B cell (primary cell): ENCODE data around the gene SMARCA4. TPM values are rescaled to one million over a fixed set of nuclear protein-coding genes. Genes with fewer than 3 reads are reported as not detected.

Source experiments
- ATAC-seq: fragments of 200-7000 bp; cut with Tn5 transposase; one replicate; pipeline ENCODE4 v1.10.0; 2021; ENCODE audit warnings: low read depth, mild to moderate bottlenecking, moderate number of reproducible peaks, moderate library complexity
- CTCF ChIA-PET: fragments of 350-600 bp; sonication (Branson Sonifier 250); formaldehyde crosslinking; loops from one replicate; lab custom pipeline; 2021; ENCODE audit warnings: antibody characterized with exemption, inconsistent platforms; lab: Charles Lee
- POLR2A ChIA-PET: fragments of 350-600 bp; sonication (Branson Sonifier 250); formaldehyde crosslinking; loops from one replicate; lab custom pipeline; 2021; ENCODE audit warnings: antibody characterized with exemption; lab: Charles Lee
- DNase-seq: peaks from one replicate; pipeline ENCODE4 v3.0.0; 2013
- H2AFZ ChIP-seq: 2 replicates; pipeline ENCODE4 v1.6.1; 2012; ENCODE audit warnings: mild to moderate bottlenecking, low read depth, low read length; ENCODE audit not compliant: insufficient read depth, poor library complexity, severe bottlenecking
- H3K27ac ChIP-seq, 2 donors: 1 replicate in 1 of 2; 2 replicates in 1 of 2; pipeline ENCODE4 v1.5.1; 2012 to 2013; ENCODE audit warnings: low read length in 2 of 2, mild to moderate bottlenecking in 2 of 2, moderate library complexity in 1 of 2
- H3K27me3 ChIP-seq, 4 experiments: fragments of 200-600 bp in 1 of 4; sonication (generic) in 1 of 4; replicated peaks in 1 of 4; 1 replicate in 2 of 4; 2 replicates in 2 of 4; pipeline versions ENCODE4 v1.6.1 to v1.7.0; 2013 to 2016; ENCODE audit warnings: low read length in 3 of 4, mild to moderate bottlenecking in 2 of 4, mixed read lengths in 1 of 4, moderate library complexity in 1 of 4; ENCODE audit not compliant: insufficient read depth in 4 of 4, control insufficient read depth in 3 of 4; ENCODE audit errors: control extremely low read depth in 1 of 4
- H3K36me3 ChIP-seq, 2 experiments: replicated peaks in 1 of 2; 1 replicate in 1 of 2; 2 replicates in 1 of 2; pipeline versions ENCODE4 v1.6.1 to v1.7.1; 2013; ENCODE audit warnings: low read length in 1 of 2; ENCODE audit not compliant: insufficient read depth in 2 of 2, control insufficient read depth in 1 of 2; ENCODE audit errors: control extremely low read depth in 1 of 2, extremely low read depth in 1 of 2
- H3K4me1 ChIP-seq, 2 donors: fragments of 200-600 bp in 1 of 2; sonication (generic) in 1 of 2; 1 replicate in 1 of 2; 2 replicates in 1 of 2; pipeline versions ENCODE4 v1.5.1 to v1.6.1; 2013 to 2017; ENCODE audit warnings: low read length in 2 of 2; ENCODE audit not compliant: control insufficient read depth in 2 of 2, insufficient read depth in 2 of 2
- H3K4me2 ChIP-seq: replicated peaks from 2 replicates; pipeline ENCODE3; 2012; ENCODE audit warnings: mild to moderate bottlenecking, low read depth, low read length; ENCODE audit not compliant: poor library complexity, severe bottlenecking
- H3K4me3 ChIP-seq, 5 experiments: fragments of 200-600 bp in 1 of 5; sonication (generic) in 1 of 5; 1 replicate in 3 of 5; 2 replicates in 2 of 5; pipeline versions ENCODE4 v1.5.1 to v1.7.0; 2011 to 2016; ENCODE audit warnings: low read length in 4 of 5, mild to moderate bottlenecking in 4 of 5, low read depth in 2 of 5, control low read depth in 1 of 5, moderate library complexity in 1 of 5; ENCODE audit not compliant: insufficient read depth in 1 of 5; ENCODE audit errors: control extremely low read depth in 1 of 5, extremely low read depth in 1 of 5
- H3K79me2 ChIP-seq: fragments of 200-600 bp; sonication (generic); one replicate; pipeline ENCODE4 v1.6.0; 2016; ENCODE audit warnings: low read length; ENCODE audit not compliant: control insufficient read depth, insufficient read depth
- H3K9ac ChIP-seq: fragments of 200-600 bp; sonication (generic); 2 replicates; pipeline ENCODE4 v1.6.1; 2017; ENCODE audit warnings: mild to moderate bottlenecking, low read length, moderate library complexity
- H3K9me3 ChIP-seq, 3 donors: one replicate each; pipeline versions ENCODE4 v1.6.1 to v1.7.1; 2013; ENCODE audit warnings: low read length in 2 of 3; ENCODE audit not compliant: control insufficient read depth in 2 of 3, insufficient read depth in 1 of 3; ENCODE audit errors: control extremely low read depth in 1 of 3
- H4K20me1 ChIP-seq: 2 replicates; pipeline ENCODE4 v1.6.0; 2012; ENCODE audit warnings: mild to moderate bottlenecking, low read length; ENCODE audit not compliant: insufficient read depth, control insufficient read depth, poor library complexity, severe bottlenecking
- H3K27ac Mint-ChIP-seq: one replicate; pipeline ENCODE4 v1.8.0; 2021; ENCODE audit warnings: mixed read lengths
- H3K27me3 Mint-ChIP-seq: one replicate; pipeline ENCODE4 v1.8.0; 2021; ENCODE audit warnings: mixed read lengths
- H3K4me1 Mint-ChIP-seq: one replicate; pipeline ENCODE4 v1.8.0; 2021; ENCODE audit warnings: mixed read lengths
- H3K4me3 Mint-ChIP-seq: one replicate; pipeline ENCODE4 v1.8.0; 2021; ENCODE audit warnings: mixed read lengths
- H3K9me3 Mint-ChIP-seq: one replicate; pipeline ENCODE4 v1.8.0; 2022; ENCODE audit warnings: mixed read lengths; ENCODE audit not compliant: insufficient read depth
- EZH2 ChIP-seq: IDR thresholded peaks from 2 replicates; pipeline ENCODE4 v1.6.1; 2012; ENCODE audit warnings: borderline replicate concordance, low read depth, mild to moderate bottlenecking, moderate library complexity, low read length; ENCODE audit not compliant: insufficient read depth, poor library complexity, severe bottlenecking
- WGBS: methylation state at CpG from one replicate; pipeline ENCODE4 v1.1.5; 2013; ENCODE audit warnings: missing lambda C conversion rate; ENCODE audit not compliant: insufficient coverage; 5-methylcytosine and 5-hydroxymethylcytosine counted together
- intact Hi-C: fragments of 100-400 bp; cut with micrococcal nuclease; formaldehyde crosslinking; loops from one replicate; pipeline ENCODE4 v1.10.0; 2022
- polyA plus RNA-seq: library from polyadenylated mRNA; depleted of rRNA; stranded (reverse); fragments of >200 nt; gene quantifications from 2 replicates; pipeline ENCODE4 v1.2.3, GENCODE V29; 2012
- total RNA-seq, 2 donors: library from RNA; stranded (reverse); fragments of 120-200 nt in 1 of 2; gene quantifications; 1 replicate in 1 of 2; 2 replicates in 1 of 2; pipeline versions ENCODE4 v1.2.3 to v1.2.4, GENCODE V29; 2013 to 2022
- TF ChIP-seq, protein P1 (sequence below): fragments of 200-600 bp; IDR thresholded peaks from one replicate; pipeline ENCODE4 v1.8.0; 2022; ENCODE audit warnings: antibody characterized with exemption, mild to moderate bottlenecking

The SMARCA4 gene
- total and polyA plus RNA-seq, 2 donors (not counting 1 experiment from before 2014, with no cell fraction given): 49.7 to 82.3 TPM

DNA sequence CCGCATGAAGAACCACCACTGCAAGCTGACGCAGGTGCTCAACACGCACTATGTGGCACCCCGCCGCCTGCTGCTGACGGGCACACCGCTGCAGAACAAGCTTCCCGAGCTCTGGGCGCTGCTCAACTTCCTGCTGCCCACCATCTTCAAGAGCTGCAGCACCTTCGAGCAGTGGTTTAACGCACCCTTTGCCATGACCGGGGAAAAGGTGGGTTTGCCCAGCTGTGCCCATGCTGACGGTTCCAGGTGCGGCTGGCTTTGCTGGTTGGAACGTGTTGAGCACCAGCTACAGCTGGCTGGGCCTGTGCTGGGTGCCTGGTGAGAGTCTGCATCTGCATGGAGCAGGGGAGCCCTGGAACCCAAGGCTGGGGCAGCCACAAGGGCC lies 60.9 kb downstream of the SMARCA4 start:
- ChIA-PET POLR2A (no interaction called here), CTCF (interaction anchor here (0.6 to 1.8 kb wide), 3 partner anchors 11 to 123 kb away, joined by 3 to 4 read pairs (median 4); no protein-coding TSS in a partner anchor)
- H3K9me3 ChIP-seq: no peaks in the 10 kb centered on the region
- no peak overlapping the region for H3K27ac ChIP-seq
- ATAC-seq (no peak), DNase-seq (no peak)
- no peak overlapping the region for H2AFZ ChIP-seq
- no peaks in the 10 kb centered on the region for H3K4me1 Mint-ChIP-seq
- no peaks in the 10 kb centered on the region for H3K9me3 Mint-ChIP-seq
- H3K9ac ChIP-seq: no peak overlapping the region
- H3K27ac Mint-ChIP-seq: no peak overlapping the region
- H4K20me1 ChIP-seq: peaks cover 6% of the 10 kb centered on the region
- intact Hi-C loops: no loop called here
- WGBS: 97% methylated on average over 15 of the region's 15 CpGs
- H3K4me1 ChIP-seq: no peaks in the 10 kb centered on the region
- peaks cover 4% of the 10 kb centered on the region for H3K79me2 ChIP-seq
- H3K4me2 ChIP-seq: no peak overlapping the region
- H3K36me3 ChIP-seq: peaks cover 0 to 70% of the 10 kb centered on the region in 2 experiments
- H3K27me3 Mint-ChIP-seq: no peaks in the 10 kb centered on the region
- H3K4me3 ChIP-seq: no peak overlapping the region
- H3K27me3 ChIP-seq: no peaks in the 10 kb centered on the region
- TF ChIP-seq EZH2: no peak
- TF ChIP-seq, protein P1, sequence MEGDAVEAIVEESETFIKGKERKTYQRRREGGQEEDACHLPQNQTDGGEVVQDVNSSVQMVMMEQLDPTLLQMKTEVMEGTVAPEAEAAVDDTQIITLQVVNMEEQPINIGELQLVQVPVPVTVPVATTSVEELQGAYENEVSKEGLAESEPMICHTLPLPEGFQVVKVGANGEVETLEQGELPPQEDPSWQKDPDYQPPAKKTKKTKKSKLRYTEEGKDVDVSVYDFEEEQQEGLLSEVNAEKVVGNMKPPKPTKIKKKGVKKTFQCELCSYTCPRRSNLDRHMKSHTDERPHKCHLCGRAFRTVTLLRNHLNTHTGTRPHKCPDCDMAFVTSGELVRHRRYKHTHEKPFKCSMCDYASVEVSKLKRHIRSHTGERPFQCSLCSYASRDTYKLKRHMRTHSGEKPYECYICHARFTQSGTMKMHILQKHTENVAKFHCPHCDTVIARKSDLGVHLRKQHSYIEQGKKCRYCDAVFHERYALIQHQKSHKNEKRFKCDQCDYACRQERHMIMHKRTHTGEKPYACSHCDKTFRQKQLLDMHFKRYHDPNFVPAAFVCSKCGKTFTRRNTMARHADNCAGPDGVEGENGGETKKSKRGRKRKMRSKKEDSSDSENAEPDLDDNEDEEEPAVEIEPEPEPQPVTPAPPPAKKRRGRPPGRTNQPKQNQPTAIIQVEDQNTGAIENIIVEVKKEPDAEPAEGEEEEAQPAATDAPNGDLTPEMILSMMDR: no peak
- no peak overlapping the region for H3K4me3 Mint-ChIP-seq

DNA sequence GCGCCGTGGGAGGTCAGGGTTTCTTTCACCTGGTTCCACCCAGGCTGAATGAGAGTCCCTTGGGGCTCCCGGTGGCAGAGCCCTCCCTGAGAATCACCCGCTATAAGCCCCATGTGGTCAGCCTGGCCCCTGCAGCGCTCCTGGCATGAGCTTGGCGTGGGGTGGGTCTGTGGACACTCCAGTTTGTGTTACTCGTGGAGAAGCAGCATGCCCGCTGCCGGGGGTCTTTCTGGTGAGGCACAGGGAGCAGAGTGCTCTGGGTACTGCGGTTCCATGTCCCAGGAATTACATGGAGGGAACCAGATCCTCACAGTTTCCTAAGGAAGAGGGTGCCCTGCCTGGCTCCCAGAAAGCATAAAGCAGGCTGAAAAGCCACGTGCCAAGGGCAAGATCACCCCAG lies 62.2 kb downstream of the SMARCA4 start:
- no peak overlapping the region for H3K27ac Mint-ChIP-seq
- intact Hi-C loops: no loop called here
- TF ChIP-seq EZH2: no peak
- TF ChIP-seq, protein P1: no peak
- H3K4me3 Mint-ChIP-seq: no peak overlapping the region
- ChIA-PET CTCF (interaction anchor here (1.8 kb wide), 1 partner anchor 13 kb away, joined by 4 read pairs; no protein-coding TSS in a partner anchor), POLR2A (no interaction called here)
- H3K4me2 ChIP-seq: no peak overlapping the region
- no peak overlapping the region for H2AFZ ChIP-seq
- no peaks in the 10 kb centered on the region for H3K9me3 ChIP-seq
- no peaks in the 10 kb centered on the region for H3K27me3 ChIP-seq
- H3K36me3 ChIP-seq: peaks cover 0 to 73% of the 10 kb centered on the region in 2 experiments
- peaks cover 5% of the 10 kb centered on the region for H4K20me1 ChIP-seq
- ATAC-seq (no peak), DNase-seq (no peak)
- no peaks in the 10 kb centered on the region for H3K4me1 ChIP-seq
- H3K79me2 ChIP-seq: peaks cover 2% of the 10 kb centered on the region
- H3K4me1 Mint-ChIP-seq: no peaks in the 10 kb centered on the region
- no peak overlapping the region for H3K9ac ChIP-seq
- H3K27ac ChIP-seq: no peak overlapping the region
- H3K4me3 ChIP-seq: no peak overlapping the region
- H3K27me3 Mint-ChIP-seq: no peaks in the 10 kb centered on the region
- 98% methylated on average over 10 of the region's 11 CpGs for WGBS
- no peaks in the 10 kb centered on the region for H3K9me3 Mint-ChIP-seq
